ENCODE measurements around the gene HTT.
"Not testable (repeated sequence)": the region's sequence is repeated elsewhere in the genome, so short reads cannot be mapped to it uniquely, and the experiment has no call there.

The HTT gene

DNA sequence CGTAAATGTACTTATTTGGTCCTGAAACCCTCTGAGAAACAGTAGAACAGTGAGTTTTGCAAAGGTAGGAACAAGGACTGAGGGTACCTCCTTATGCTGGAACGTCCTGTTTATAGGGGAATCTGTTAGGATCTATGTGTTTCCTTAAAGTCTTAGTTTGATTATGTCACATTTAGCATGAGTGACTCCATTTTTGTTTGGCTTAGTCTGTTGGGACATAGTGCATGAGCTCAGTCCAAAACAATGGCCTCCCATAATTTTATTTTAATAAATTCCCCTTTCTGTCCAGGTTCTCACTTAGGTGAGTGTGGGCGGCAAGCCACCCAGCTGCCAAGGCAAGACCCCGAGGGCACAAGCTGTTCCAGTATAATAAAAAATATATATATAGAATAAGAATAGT is 27.9 kb upstream of the HTT start:
- DNase-seq: no peak

DNA sequence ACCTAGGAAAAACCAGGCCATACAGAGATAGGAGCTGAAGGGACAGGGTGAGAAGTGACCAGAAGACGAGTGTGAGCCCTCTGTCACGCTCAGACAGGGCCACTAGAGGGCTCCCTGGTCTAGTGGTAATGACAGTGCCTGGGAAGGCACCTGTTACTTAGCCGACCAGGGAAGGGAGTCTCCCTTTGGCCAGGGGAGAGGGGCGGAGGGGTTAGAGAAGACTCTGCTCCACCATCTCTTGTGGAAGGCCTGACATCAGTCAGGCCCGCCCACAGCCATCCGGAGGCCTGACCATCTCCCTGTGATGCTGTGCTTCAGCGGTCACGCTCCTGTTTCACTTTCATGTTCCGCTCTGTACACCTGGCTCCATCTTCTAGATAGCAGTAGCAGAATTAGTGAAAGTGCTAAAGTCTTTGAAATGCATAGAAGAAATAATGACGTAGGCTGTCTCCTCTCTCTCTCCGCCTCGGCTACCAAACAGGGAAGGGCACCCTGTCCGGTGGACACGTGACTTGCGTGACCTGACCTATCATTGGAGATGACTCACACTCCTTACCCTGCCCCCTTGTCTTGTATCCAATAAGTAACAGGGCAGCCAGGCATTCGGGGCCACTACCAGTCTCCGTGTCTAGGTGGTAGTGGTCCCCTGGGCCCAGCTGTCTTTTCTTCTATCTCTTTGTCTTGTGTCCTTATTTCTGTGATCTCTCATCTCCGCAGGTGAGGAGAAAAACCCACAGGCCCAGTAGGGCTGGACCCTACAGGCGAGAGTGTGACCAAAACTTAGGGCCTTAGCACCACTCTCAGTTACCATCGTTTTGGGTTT is 26.8 kb upstream of the HTT start:
- peak; percentile 70 to 78 (median 78) for DNase-seq

DNA sequence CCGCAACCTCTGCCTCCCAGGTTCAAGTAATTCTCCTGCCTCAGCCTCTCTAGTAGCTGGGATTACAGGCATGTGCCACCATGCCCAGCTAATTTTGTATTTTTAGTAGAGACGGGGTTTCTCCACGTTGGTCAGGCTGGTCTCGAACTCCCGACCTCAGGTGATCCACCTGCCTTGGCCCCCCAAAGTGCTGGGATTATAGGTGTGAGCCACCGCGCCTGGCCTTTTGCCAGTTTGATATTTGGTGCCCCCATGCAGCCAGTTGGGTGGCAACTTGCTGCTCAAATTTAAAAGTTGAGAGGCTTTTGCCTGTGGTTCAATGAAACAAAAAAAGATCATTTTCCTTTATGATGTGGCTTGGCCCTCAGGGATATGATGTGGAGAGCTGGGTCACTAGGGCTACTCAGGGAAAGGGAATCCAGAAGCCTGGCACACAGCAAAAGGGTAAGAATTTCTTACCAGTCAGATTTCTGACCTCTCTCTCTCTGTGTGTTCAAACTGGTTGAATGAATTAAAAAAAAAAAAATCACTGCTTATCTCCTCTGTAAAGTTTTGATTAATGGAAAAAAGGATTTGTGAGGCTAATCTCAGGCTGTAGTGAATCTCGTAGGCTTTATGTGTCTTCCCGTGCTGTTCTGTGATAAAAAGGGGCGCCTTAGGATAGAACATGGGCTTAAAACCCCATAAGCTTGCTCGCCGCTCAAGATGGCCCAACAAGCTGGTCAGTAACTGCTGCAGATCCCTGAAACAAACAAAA is 23.2 kb upstream of the HTT start:
- DNase-seq: not testable (repeated sequence)

DNA sequence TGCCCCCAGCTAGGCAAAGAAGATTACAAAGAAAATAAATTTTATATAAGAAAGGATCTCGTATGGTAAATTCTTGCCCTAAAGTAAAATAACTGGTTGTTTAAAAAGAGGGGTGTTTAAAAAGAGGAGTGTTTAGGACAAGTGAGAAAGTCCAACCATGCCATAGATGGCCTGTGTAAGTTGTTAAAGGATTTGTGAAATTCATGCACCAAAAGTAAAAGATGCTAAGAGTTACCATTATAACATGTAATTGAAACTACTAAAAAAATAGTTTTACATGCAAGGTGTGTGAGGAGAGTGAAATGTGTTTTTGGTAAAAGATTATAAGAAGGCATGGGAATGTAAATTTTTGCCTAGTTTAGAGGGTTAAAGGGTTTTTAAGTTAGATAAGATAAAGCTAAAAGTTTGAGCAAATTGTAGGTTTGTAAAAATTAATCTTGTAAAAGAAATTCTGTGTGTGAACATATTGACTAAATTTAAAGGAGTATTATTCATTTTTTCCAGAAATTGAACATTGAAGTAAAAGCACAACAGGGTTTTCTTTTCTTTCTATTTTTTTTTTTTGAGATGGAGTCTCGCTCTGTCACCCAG is 20.2 kb upstream of the HTT start:
- no peak for DNase-seq

DNA sequence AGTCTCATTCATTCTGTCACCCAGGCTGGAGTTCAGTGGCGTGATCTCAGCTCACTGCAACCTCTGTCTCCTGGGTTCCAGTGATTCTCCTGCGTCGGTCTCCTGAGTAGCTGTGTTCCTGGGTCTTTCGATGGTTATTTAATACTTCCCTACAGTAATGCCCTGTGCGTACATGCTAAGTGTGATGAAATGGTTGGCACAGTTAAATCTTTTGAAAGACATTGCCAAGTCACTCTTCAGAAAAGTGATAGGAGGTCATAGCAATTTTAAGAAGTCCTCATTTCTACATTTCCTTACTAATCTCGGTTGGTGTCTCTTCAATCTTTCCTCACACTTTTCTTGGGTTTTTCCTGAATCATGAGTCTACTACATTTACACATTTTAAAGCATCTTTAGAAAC is 14.5 kb upstream of the HTT start:
- DNase-seq: peak; percentile 24 to 60 (median 43)

DNA sequence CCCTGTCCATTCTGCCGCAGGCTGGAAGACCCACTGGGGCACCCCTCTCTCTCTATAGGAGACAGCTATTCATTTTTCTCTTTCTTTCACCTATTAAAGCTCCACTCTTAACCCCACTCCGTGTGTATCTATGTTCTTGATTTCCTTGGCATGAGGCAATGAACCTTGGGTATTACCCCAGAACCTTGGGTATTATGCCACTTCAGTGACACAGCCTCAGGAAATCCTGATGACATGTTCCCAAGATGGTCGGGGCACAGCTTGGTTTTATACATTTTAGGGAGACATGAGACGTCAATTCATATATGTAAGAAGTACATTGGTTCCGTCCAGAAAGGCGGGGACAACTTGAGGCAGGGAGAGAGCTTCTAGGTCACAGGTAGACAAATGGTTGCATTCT is 13.5 kb upstream of the HTT start:
- DNase-seq: peak; percentile 34 to 57 (median 50)

DNA sequence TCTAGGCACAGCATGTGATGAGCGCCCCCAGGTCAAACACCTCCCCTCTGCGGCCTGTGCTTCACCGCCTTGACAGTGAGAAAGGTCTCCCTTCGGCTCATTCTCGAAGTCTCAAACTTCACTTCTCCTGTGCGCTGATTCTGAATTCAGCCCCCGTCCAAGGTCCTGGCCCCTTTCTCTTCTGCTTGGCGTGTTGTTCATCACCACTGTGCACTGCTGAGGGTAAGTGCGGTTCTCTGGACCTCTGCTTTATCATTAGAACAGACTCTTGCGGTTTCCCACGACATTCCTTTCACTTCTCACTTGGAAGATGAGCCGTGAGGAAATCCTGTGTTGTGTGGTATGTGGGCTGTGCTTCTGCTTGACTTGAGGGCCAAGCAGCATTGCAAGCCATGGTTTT is 12.0 kb upstream of the HTT start:
- DNase-seq: peak; percentile 28 to 67 (median 60)

DNA sequence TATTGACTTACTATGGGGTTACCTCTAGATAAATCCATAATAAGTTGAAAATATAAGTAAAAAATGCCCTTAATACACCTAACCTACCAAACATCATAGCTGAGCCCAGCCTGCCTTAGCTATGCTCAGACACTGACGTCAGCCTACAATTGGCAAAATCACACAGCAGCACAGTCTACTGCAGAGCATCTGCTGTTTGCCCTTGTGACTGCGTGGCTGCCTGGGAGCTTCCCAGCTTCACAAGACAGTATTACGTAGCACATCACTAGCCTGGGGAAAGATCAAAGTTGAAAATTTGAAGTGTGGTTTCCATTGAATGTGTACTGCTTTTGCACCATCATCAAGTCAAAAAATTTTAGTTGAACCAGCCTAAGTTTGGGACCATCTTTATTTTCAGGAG is 8.9 kb upstream of the HTT start:
- no peak for DNase-seq

DNA sequence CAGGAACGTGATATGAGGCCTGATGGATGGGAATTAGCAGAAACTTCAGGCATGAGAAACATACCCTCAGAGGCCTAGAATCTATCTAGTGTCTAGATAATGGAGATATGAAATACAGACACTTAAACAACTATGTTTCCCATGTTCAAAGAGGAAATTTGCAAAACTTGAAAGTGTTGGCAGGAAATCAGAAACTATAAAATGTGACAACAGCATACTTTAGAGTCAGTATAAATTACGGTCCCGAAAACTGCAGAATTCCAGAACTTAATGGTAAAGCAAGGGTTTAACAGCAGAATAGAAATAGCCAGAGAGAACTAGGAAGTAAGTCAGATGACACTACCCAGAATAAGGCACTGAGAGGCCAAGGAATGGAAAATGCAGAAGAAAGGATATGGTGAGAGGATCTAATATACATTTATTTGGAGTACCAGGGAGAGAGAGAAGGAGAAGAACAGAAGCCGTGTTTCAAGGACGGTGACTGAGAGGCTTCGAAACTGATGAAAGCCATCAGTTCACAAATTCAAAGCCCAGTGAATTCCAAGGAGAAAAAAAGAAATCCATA is 7.6 kb upstream of the HTT start:
- DNase-seq: peak in 2 of 3 donors; percentile 28 to 33

DNA sequence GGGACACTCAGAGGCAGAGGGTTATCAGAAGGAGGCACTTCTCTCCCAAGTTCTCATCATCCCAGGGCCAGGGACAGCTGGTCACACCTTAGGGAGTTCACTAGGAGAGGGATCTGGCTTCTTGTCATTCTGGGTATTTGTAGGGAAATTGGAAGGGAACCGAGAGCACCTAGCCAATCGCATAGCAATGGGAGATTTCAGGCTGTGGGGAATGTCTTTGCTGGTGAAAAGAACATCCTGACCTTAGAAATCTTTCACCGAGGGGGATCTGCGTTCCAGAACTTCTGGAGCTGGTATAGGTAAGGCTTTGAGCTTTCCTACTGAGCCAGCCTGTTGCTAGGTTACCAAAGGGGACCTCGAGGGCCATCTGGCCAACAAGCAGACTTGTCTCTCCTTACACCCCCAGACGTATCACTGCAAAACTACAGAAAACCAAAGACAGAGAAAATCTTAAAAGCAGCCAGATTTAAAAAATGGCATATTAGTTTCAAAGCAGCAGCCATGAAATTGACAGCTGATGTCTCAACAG is 6.9 kb upstream of the HTT start:
- no peak for DNase-seq

DNA sequence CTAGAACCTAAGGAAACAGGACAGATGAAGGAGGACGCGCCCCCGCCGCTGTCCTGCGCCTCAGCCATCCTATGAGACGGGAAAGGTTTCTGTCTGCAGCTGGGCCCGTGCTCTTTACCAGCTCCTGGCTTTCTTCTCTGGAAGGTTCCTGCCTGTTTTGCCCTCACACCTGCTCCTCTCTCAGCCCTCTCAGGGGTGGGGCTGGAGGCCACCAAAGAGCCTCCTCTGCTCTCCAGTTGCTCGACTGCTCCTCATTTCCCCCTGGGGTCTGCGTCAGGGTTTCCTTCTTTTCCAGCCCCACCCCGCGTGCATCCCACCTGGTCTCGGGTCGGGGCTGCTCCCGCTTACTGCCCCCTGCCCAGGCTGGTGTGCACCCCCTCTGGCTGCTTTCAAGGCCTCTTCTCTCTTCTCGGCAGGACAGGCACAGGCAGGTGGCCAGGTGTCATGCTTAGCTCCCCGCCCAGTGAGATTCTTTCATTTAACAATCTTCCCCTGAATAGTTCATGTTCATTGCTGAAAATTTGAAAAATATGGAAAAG is 4.8 kb upstream of the HTT start:
- no peak for DNase-seq

DNA sequence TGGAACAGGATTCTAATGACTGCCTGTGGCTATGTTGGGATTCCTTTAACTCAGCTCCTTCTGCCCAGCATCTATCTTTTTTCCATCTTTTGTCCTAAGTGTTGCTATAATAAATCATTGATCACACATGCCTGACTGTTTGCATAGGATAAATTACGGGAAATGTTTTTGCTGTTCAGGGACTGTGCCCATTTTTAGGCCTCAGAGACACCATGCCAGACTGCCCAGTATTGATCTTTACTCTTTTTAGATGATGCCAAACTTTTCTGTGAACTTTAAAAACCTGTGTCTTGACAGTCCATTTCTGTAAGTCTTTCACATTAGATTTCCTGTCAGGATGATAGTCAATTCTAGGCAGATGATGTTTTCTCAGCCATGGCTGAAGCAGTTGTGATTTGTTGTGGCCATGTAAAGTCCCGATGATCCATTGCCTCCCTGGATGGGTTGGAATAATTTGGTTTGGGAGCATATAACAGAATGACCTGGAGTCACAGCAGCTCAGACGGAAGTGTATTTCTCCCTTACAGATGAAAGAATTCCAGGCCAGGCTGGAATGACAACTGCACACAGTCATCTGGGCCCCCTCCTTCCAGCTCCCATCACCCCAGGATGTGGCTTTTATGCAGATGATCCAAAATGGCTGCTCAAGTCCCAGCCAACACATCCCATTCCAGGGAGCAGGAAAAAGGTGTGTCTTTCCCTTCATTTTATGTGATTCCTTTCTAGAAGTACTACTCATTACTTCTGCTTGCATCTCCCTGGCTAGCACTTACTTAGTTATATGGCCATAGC is 3.6 kb upstream of the HTT start:
- no peak for DNase-seq

DNA sequence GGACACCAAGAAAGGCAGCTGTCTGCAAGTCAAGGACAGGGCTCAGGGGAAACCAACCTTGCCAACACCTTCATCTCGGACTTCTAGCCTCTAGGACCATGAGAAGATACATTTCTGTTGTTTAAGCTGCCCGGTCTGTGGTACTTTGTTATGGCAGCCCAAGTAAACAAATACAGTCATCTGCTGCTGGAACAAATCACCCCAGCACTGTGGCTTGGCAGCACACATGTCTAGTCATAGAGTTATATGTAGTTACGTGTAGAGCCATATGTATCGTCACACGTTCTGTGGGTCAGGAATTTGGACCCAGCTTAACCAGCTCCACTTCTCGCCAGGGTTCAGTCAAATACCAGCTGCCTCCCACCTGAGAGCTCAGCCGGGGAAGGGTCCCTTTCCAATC is 2.7 kb upstream of the HTT start:
- no peak for DNase-seq

DNA sequence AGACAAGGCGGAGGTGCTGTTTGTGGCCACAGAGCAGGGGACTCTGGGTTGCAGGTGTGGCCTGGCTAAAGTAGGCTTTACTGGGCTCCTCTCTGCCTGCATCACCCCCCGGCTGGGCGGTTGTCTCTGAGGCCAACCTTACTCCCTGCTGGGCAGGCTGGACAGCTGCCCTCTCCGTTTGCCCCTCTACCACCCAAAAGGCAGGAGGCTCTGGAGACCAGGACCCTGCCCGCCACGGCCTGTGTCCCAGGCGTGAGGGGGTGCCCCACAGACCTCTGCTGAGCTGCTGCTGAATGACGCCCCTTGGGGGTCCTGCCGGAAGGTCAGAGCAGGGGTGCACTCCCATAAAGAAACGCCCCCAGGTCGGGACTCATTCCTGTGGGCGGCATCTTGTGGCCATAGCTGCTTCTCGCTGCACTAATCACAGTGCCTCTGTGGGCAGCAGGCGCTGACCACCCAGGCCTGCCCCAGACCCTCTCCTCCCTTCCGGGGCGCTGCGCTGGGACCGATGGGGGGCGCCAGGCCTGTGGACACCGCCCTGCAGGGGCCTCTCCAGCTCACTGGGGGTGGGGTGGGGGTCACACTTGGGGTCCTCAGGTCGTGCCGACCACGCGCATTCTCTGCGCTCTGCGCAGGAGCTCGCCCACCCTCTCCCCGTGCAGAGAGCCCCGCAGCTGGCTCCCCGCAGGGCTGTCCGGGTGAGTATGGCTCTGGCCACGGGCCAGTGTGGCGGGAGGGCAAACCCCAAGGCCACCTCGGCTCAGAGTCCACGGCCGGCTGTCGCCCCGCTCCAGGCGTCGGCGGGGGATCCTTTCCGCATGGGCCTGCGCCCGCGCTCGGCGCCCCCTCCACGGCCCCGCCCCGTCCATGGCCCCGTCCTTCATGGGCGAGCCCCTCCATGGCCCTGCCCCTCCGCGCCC is 1.1 kb upstream of the HTT start:
- peak in 1 of 3 donors; percentile 17 for DNase-seq

DNA sequence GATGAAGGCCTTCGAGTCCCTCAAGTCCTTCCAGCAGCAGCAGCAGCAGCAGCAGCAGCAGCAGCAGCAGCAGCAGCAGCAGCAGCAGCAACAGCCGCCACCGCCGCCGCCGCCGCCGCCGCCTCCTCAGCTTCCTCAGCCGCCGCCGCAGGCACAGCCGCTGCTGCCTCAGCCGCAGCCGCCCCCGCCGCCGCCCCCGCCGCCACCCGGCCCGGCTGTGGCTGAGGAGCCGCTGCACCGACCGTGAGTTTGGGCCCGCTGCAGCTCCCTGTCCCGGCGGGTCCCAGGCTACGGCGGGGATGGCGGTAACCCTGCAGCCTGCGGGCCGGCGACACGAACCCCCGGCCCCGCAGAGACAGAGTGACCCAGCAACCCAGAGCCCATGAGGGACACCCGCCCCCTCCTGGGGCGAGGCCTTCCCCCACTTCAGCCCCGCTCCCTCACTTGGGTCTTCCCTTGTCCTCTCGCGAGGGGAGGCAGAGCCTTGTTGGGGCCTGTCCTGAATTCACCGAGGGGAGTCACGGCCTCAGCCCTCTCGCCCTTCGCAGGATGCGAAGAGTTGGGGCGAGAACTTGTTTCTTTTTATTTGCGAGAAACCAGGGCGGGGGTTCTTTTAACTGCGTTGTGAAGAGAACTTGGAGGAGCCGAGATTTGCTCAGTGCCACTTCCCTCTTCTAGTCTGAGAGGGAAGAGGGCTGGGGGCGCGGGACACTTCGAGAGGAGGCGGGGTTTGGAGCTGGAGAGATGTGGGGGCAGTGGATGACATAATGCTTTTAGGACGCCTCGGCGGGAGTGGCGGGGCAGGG is 568 bp downstream of the HTT start:
- DNase-seq: peak; percentile 94 to 96 (median 95)

DNA sequence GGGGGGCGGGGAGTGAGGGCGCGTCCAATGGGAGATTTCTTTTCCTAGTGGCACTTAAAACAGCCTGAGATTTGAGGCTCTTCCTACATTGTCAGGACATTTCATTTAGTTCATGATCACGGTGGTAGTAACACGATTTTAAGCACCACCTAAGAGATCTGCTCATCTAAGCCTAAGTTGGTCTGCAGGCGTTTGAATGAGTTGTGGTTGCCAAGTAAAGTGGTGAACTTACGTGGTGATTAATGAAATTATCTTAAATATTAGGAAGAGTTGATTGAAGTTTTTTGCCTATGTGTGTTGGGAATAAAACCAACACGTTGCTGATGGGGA is 1.1 kb downstream of the HTT start:
- DNase-seq: no peak

DNA sequence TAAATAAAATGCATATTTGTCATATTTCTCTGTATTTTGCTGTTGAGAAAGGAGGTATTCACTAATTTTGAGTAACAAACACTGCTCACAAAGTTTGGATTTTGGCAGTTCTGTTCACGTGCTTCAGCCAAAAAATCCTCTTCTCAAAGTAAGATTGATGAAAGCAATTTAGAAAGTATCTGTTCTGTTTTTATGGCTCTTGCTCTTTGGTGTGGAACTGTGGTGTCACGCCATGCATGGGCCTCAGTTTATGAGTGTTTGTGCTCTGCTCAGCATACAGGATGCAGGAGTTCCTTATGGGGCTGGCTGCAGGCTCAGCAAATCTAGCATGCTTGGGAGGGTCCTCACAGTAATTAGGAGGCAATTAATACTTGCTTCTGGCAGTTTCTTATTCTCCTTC is 3.3 kb downstream of the HTT start:
- no peak for DNase-seq

DNA sequence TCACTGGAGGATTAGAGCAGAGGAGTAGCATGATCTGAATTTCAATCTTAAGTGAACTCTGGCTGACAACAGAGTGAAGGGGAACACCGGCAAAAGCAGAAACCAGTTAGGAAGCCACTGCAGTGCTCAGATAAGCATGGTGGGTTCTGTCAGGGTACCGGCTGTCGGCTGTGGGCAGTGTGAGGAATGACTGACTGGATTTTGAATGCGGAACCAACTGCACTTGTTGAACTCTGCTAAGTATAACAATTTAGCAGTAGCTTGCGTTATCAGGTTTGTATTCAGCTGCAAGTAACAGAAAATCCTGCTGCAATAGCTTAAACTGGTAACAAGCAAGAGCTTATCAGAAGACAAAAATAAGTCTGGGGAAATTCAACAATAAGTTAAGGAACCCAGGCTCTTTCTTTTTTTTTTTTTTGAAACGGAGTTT is 5.2 kb downstream of the HTT start:
- DNase-seq: peak; percentile 64 to 67 (median 65)

DNA sequence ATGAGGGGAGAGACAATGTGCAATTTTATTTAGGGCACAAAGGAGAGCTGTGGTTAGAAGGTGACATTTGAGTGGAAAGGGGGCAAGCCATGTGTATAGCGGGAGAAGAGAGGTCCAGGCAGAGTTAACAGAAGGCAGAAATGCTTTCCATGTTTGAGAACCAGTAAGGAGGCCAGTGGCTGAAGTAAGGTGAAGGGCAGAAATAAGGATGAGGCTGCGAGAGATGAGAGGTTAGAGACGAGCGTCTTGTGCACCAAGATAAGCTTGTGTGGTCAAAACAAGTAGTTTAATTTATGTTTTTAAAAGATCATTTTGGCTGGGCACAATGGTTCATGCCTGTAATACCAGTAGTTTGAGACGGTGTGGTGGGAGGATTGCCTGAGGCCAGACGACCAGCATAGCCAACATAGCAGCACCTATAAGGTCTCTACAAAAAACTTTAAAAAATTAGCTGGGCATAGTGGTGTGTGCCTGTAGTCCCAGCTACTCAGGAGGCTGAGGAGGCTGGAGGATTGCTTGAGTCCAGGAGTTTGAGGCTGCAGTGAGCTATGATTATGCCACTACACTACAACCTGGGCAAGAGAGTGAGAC is 8.5 kb downstream of the HTT start:
- no peak for DNase-seq

DNA sequence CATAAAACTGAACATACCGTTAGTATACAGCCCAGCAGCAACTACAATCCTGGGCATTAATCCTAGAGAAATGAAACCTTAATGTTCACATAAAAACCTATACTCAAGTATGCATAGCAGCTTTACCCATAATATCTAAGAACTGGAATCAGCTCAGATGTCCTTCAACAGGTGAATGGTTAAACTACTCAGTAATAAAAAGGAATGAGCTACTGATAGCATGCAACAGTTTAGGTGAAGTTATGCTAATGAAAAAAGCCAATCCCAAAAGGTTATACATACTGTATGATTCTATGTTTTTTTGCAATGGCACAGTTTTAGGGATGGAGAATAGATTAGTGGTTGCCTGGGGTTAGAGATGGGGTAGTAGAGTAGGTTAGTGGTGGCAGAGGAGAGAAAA is 9.3 kb downstream of the HTT start:
- no peak for DNase-seq
